Tibial artery (tissue), 4 donors: ENCODE measurements around the gene OSBPL3.

ENCODE experiments used
- DNase-seq, 2 donors: peaks; one replicate each; pipeline ENCODE4 v3.0.0-alpha.2; 2019
- H3K27ac ChIP-seq, 2 donors: fragments of 200-600 bp; sonication (generic) in 1 of 2; 1 replicate in 1 of 2; 2 replicates in 1 of 2; pipeline ENCODE4 v1.5.1; 2018 to 2019; ENCODE audit warnings: mild to moderate bottlenecking in 1 of 2
- H3K27me3 ChIP-seq, 2 donors: fragments of 200-600 bp; sonication (generic) in 1 of 2; one replicate each; pipeline versions ENCODE4 v1.5.1 to v1.6.0; 2016 to 2019
- H3K36me3 ChIP-seq, 3 donors: fragments of 200-600 bp; sonication (generic) in 2 of 3; one replicate each; pipeline ENCODE4 v1.5.1; 2016 to 2019; ENCODE audit warnings: mild to moderate bottlenecking in 2 of 3
- H3K4me1 ChIP-seq, 4 donors: fragments of 200-600 bp; sonication (generic) in 2 of 4; 1 replicate in 3 of 4; 2 replicates in 1 of 4; pipeline ENCODE4 v1.5.1; 2016 to 2019
- H3K4me3 ChIP-seq, 2 donors: fragments of 200-600 bp; sonication (generic) in 1 of 2; 1 replicate in 1 of 2; 2 replicates in 1 of 2; pipeline ENCODE4 v1.5.1; 2018 to 2019; ENCODE audit warnings: mild to moderate bottlenecking in 2 of 2
- H3K9me3 ChIP-seq, 3 donors: fragments of 200-600 bp; sonication (generic) in 1 of 3; one replicate each; pipeline ENCODE4 v1.5.1; 2016 to 2019
- CTCF ChIP-seq, 2 experiments: fragments of 200-600 bp in 1 of 2; fragments of 450-650 bp in 1 of 2; IDR thresholded peaks; one replicate each; pipeline ENCODE4 v1.5.1; 2017 to 2019; ENCODE audit warnings: antibody characterized with exemption in 2 of 2, mild to moderate bottlenecking in 1 of 2, moderate library complexity in 1 of 2
- intact Hi-C: fragments of 100-400 bp; cut with DNase I; formaldehyde crosslinking; loops from one replicate; pipeline ENCODE4 v1.15.0; 2023; ENCODE audit warnings: low total_unique reads

Gene OSBPL3

GRCh38 chr7:24972166-24972477 lies 7.9 kb downstream of the OSBPL3 start:
- H3K4me3 ChIP-seq = no peak overlapping the region
- no peak for TF ChIP-seq CTCF (IDR thresholded peaks at IDR 0.05)
- no peak for DNase-seq
- no peaks in the 10 kb centered on the region for H3K27me3 ChIP-seq
- no peaks in the 10 kb centered on the region for H3K4me1 ChIP-seq
- H3K36me3 ChIP-seq = no peaks in the 10 kb centered on the region
- intact Hi-C loops = loop anchor here (10.0 kb wide), 1 partner anchor 147 kb away; no protein-coding TSS in a partner anchor
- H3K27ac ChIP-seq = no peak overlapping the region
- no peaks in the 10 kb centered on the region for H3K9me3 ChIP-seq

- Histone ChIP-seq H3K36me3 (no peaks in the 10 kb centered on the region), H3K27ac (no peak overlapping the region), H3K27me3 (no peaks in the 10 kb centered on the region), H3K4me3 (no peak overlapping the region), H3K9me3 (no peaks in the 10 kb centered on the region), H3K4me1 (no peaks in the 10 kb centered on the region)
- intact Hi-C loops = loop anchor here (10.0 kb wide), 1 partner anchor 147 kb away; no protein-coding TSS in a partner anchor
- TF ChIP-seq CTCF (IDR thresholded peaks at IDR 0.05) = no peak
- DNase-seq = no peak
Observed at GRCh38 chr7:24971333-24972165, 8.4 kb downstream of the OSBPL3 start.

- Histone ChIP-seq H3K36me3 (no peaks in the 10 kb centered on the region), H3K4me1 (no peaks in the 10 kb centered on the region), H3K27me3 (no peaks in the 10 kb centered on the region), H3K9me3 (no peaks in the 10 kb centered on the region), H3K4me3 (no peak overlapping the region), H3K27ac (no peak overlapping the region)
- intact Hi-C loops = loop anchor here (10.0 kb wide), 1 partner anchor 146 kb away; no protein-coding TSS in a partner anchor
- no peak for DNase-seq
- TF ChIP-seq CTCF (IDR thresholded peaks at IDR 0.05) = no peak
Observed at GRCh38 chr7:24970676-24971075, 9.3 kb downstream of the OSBPL3 start.

GRCh38 chr7:24968165-24968564 lies 11.8 kb downstream of the OSBPL3 start:
- DNase-seq = no peak
- TF ChIP-seq CTCF (IDR thresholded peaks at IDR 0.05) = no peak
- H3K27me3 ChIP-seq = no peaks in the 10 kb centered on the region
- H3K27ac ChIP-seq = no peak overlapping the region
- intact Hi-C loops = no loop called here
- no peaks in the 10 kb centered on the region for H3K9me3 ChIP-seq
- H3K36me3 ChIP-seq = no peaks in the 10 kb centered on the region
- no peaks in the 10 kb centered on the region for H3K4me1 ChIP-seq
- no peak overlapping the region for H3K4me3 ChIP-seq

- H3K9me3 ChIP-seq = no peaks in the 10 kb centered on the region
- H3K4me3 ChIP-seq = no peak overlapping the region
- H3K36me3 ChIP-seq = no peaks in the 10 kb centered on the region
- intact Hi-C loops = no loop called here
- no peak overlapping the region for H3K27ac ChIP-seq
- no peaks in the 10 kb centered on the region for H3K27me3 ChIP-seq
- no peak for DNase-seq
- no peaks in the 10 kb centered on the region for H3K4me1 ChIP-seq
- no peak for TF ChIP-seq CTCF (IDR thresholded peaks at IDR 0.05)
Observed at GRCh38 chr7:24967696-24968095, 12.3 kb downstream of the OSBPL3 start.
